ENCODE results near the gene CYP2W1.
A peak's percentile ranks its signal among the peaks of the same experiment; 100 is the strongest.

CYP2W1 gene

GRCh38 chr7:962401-963081 is 20.4 kb upstream of the CYP2W1 start:
- Histone ChIP-seq H3K4me3 (no peak overlapping the region), H3K9me3 (ENCODE audit: low read depth, low read length) (no peaks in the 10 kb centered on the region), H3K27ac (no peak overlapping the region), H3K9ac (ENCODE audit: insufficient read length) (no peak overlapping the region), H3K36me3 (ENCODE audit: insufficient read depth, low read length) (peaks cover 11% of the 10 kb centered on the region; the same call in 1 of the 2 replicates)
- TF ChIP-seq POLR2AphosphoS5 (IDR thresholded peaks at IDR 0.05; ENCODE audit: borderline replicate concordance, low read depth, low read length): no peak
- no peak for TF ChIP-seq FOXP2 (optimal IDR thresholded peaks at IDR 0.05; ENCODE audit: control extremely low read depth, extremely low read length, insufficient read depth)
- no peak for TF ChIP-seq EZH2 (IDR thresholded peaks at IDR 0.05)
- no peak for DNase-seq (ENCODE audit: low read depth, low spot score)

GRCh38 chr7:963236-964078 is 19.5 kb upstream of the CYP2W1 start:
- Histone ChIP-seq H3K4me3 (no peak overlapping the region), H3K9ac (ENCODE audit: insufficient read length) (no peak overlapping the region), H3K27ac (no peak overlapping the region), H3K9me3 (ENCODE audit: low read depth, low read length) (no peaks in the 10 kb centered on the region), H3K36me3 (ENCODE audit: insufficient read depth, low read length) (peaks cover 19% of the 10 kb centered on the region)
- DNase-seq (ENCODE audit: low read depth, low spot score): no peak
- TF ChIP-seq FOXP2 (optimal IDR thresholded peaks at IDR 0.05; ENCODE audit: control extremely low read depth, extremely low read length, insufficient read depth): no peak
- no peak for TF ChIP-seq EZH2 (IDR thresholded peaks at IDR 0.05)
- no peak for TF ChIP-seq POLR2AphosphoS5 (IDR thresholded peaks at IDR 0.05; ENCODE audit: borderline replicate concordance, low read depth, low read length)

GRCh38 chr7:964401-965231 is 18.4 kb upstream of the CYP2W1 start:
- peaks cover 27% of the 10 kb centered on the region for H3K36me3 ChIP-seq (ENCODE audit: insufficient read depth, low read length)
- H3K9ac ChIP-seq (ENCODE audit: insufficient read length): peak overlapping the region; percentile 58
- H3K9me3 ChIP-seq (ENCODE audit: low read depth, low read length): no peaks in the 10 kb centered on the region
- DNase-seq (ENCODE audit: low read depth, low spot score): peak; percentile 76
- peak overlapping the region; percentile 82 for H3K27ac ChIP-seq
- TF ChIP-seq FOXP2 (optimal IDR thresholded peaks at IDR 0.05; ENCODE audit: control extremely low read depth, extremely low read length, insufficient read depth) (no peak), POLR2AphosphoS5 (IDR thresholded peaks at IDR 0.05; ENCODE audit: borderline replicate concordance, low read depth, low read length) (no peak; the same call in 1 of the 2 replicates), EZH2 (IDR thresholded peaks at IDR 0.05) (no peak)
- H3K4me3 ChIP-seq: peak overlapping the region; percentile 4

GRCh38 chr7:966291-967069 is 16.5 kb upstream of the CYP2W1 start:
- Histone ChIP-seq H3K4me3 (no peak overlapping the region), H3K27ac (peak overlapping the region; percentile 82), H3K9me3 (ENCODE audit: low read depth, low read length) (no peaks in the 10 kb centered on the region), H3K9ac (ENCODE audit: insufficient read length) (no peak overlapping the region), H3K36me3 (ENCODE audit: insufficient read depth, low read length) (peaks cover 40% of the 10 kb centered on the region)
- TF ChIP-seq POLR2AphosphoS5 (IDR thresholded peaks at IDR 0.05; ENCODE audit: borderline replicate concordance, low read depth, low read length) (no peak), FOXP2 (optimal IDR thresholded peaks at IDR 0.05; ENCODE audit: control extremely low read depth, extremely low read length, insufficient read depth) (no peak), EZH2 (IDR thresholded peaks at IDR 0.05) (no peak)
- DNase-seq (ENCODE audit: low read depth, low spot score): no peak

- peaks cover 48% of the 10 kb centered on the region for H3K36me3 ChIP-seq (ENCODE audit: insufficient read depth, low read length)
Observed at GRCh38 chr7:967361-968082, 15.5 kb upstream of the CYP2W1 start.

GRCh38 chr7:968205-969105 is 14.5 kb upstream of the CYP2W1 start:
- no peak for DNase-seq (ENCODE audit: low read depth, low spot score)
- Histone ChIP-seq H3K27ac (no peak overlapping the region), H3K9ac (ENCODE audit: insufficient read length) (no peak overlapping the region), H3K36me3 (ENCODE audit: insufficient read depth, low read length) (peaks cover 57% of the 10 kb centered on the region), H3K4me3 (no peak overlapping the region), H3K9me3 (ENCODE audit: low read depth, low read length) (no peaks in the 10 kb centered on the region)
- TF ChIP-seq FOXP2 (optimal IDR thresholded peaks at IDR 0.05; ENCODE audit: control extremely low read depth, extremely low read length, insufficient read depth) (no peak), EZH2 (IDR thresholded peaks at IDR 0.05) (no peak), POLR2AphosphoS5 (IDR thresholded peaks at IDR 0.05; ENCODE audit: borderline replicate concordance, low read depth, low read length) (no peak)

More at GRCh38 chr7:967361-968082, 15.5 kb upstream of the CYP2W1 start:
- DNase-seq (ENCODE audit: low read depth, low spot score): no peak
- Histone ChIP-seq H3K9me3 (ENCODE audit: low read depth, low read length) (no peaks in the 10 kb centered on the region), H3K4me3 (no peak overlapping the region), H3K27ac (no peak overlapping the region; the same call in 1 of the 2 replicates), H3K9ac (ENCODE audit: insufficient read length) (no peak overlapping the region)
- TF ChIP-seq EZH2 (IDR thresholded peaks at IDR 0.05) (no peak), FOXP2 (optimal IDR thresholded peaks at IDR 0.05; ENCODE audit: control extremely low read depth, extremely low read length, insufficient read depth) (no peak), POLR2AphosphoS5 (IDR thresholded peaks at IDR 0.05; ENCODE audit: borderline replicate concordance, low read depth, low read length) (no peak)

Data from SK-N-MC (cell line).